Measurements from ENCODE around the gene ARHGAP12. TPM values are rescaled to one million over a fixed set of nuclear protein-coding genes. Genes with fewer than 3 reads are reported as not detected.

ARHGAP12 gene
- total RNA-seq, 1 experiment from 2014 or later = 39.5 TPM

- TF ChIP-seq AR (CRISPR knock-in tag; IDR thresholded peaks at IDR 0.05) (no peak), ZNF416 (CRISPR knock-in tag; IDR thresholded peaks at IDR 0.05) (no peak), USF2 (CRISPR knock-in tag; IDR thresholded peaks at IDR 0.05) (no peak), ARID4B (CRISPR knock-in tag; IDR thresholded peaks at IDR 0.05; ENCODE audit: borderline replicate concordance) (no peak), ATF3 (CRISPR knock-in tag; conservative IDR thresholded peaks at IDR 0.05) (no peak), ZBTB43 (CRISPR knock-in tag; IDR thresholded peaks at IDR 0.05) (no peak)
These were observed 24.4 kb upstream of the ARHGAP12 start (continued) for GRCh38 chr10:31953080-31953479.

GRCh38 chr10:31952066-31952465 is 23.4 kb upstream of the ARHGAP12 start:
- ChIA-PET CTCF (no interaction called here), POLR2A (no interaction called here)
- no peak for DNase-seq (ENCODE audit: low spot score)
- Mint-ChIP-seq H3K9me3 (peaks cover 43% of the 10 kb centered on the region), H3K27ac (no peak overlapping the region), H3K4me1 (peaks cover 5% of the 10 kb centered on the region), H3K27me3 (ENCODE audit: low read depth) (no peaks in the 10 kb centered on the region), H3K36me3 (peaks cover 27% of the 10 kb centered on the region), H3K4me3 (no peak overlapping the region)
- ATAC-seq = no peak
- TF ChIP-seq PREB (CRISPR knock-in tag; IDR thresholded peaks at IDR 0.05; ENCODE audit: borderline replicate concordance) (no peak), FOXK1 (CRISPR knock-in tag; IDR thresholded peaks at IDR 0.05) (no peak), TEAD4 (CRISPR knock-in tag; IDR thresholded peaks at IDR 0.05) (no peak), NR1H2 (CRISPR knock-in tag; IDR thresholded peaks at IDR 0.05) (no peak), ZSCAN18 (CRISPR knock-in tag; IDR thresholded peaks at IDR 0.05) (no peak), SMAD3 (CRISPR knock-in tag; IDR thresholded peaks at IDR 0.05; ENCODE audit: borderline replicate concordance) (no peak), STAT6 (CRISPR knock-in tag; conservative IDR thresholded peaks at IDR 0.05; ENCODE audit: low read depth) (no peak), EMX1 (CRISPR knock-in tag; IDR thresholded peaks at IDR 0.05) (no peak), E2F5 (CRISPR knock-in tag; IDR thresholded peaks at IDR 0.05) (no peak), ZNF219 (CRISPR knock-in tag; IDR thresholded peaks at IDR 0.05; ENCODE audit: borderline replicate concordance) (no peak), MAX (CRISPR knock-in tag; IDR thresholded peaks at IDR 0.05) (no peak), ZMAT4 (CRISPR knock-in tag; IDR thresholded peaks at IDR 0.05) (no peak), GTF2I (CRISPR knock-in tag; conservative IDR thresholded peaks at IDR 0.05) (no peak)
